Hepatocyte (in vitro differentiated cells): ENCODE results near the gene P3R3URF. TPM values are rescaled to one million over a fixed set of nuclear protein-coding genes. Genes with fewer than 3 reads are reported as not detected.

Experiments used
- DNase-seq: peaks from one replicate; pipeline ENCODE4 v3.0.0-alpha.2; 2016; ENCODE audit warnings: low spot score
- H2AFZ ChIP-seq: fragments of 200-600 bp; sonication (generic); 2 replicates; pipeline ENCODE4 v1.6.0; 2016; ENCODE audit warnings: antibody characterized with exemption, mild to moderate bottlenecking
- H3K27ac ChIP-seq: fragments of 200-600 bp; sonication (generic); 2 replicates; pipeline ENCODE4 v1.5.1; 2016; ENCODE audit warnings: mild to moderate bottlenecking
- H3K27me3 ChIP-seq: fragments of 200-600 bp; sonication (generic); 2 replicates; pipeline ENCODE4 v1.6.1; 2016
- H3K36me3 ChIP-seq: fragments of 200-600 bp; sonication (generic); replicated peaks from 2 replicates; pipeline ENCODE4 v1.5.1; 2016; ENCODE audit warnings: low read depth; ENCODE audit not compliant: insufficient read depth
- H3K4me1 ChIP-seq: fragments of 200-600 bp; sonication (generic); 2 replicates; pipeline ENCODE4 v1.5.1; 2016; ENCODE audit warnings: mild to moderate bottlenecking, moderate library complexity; ENCODE audit not compliant: insufficient read depth
- H3K4me2 ChIP-seq: fragments of 200-600 bp; sonication (generic); 2 replicates; pipeline ENCODE4 v1.6.0; 2016
- H3K4me3 ChIP-seq: fragments of 200-600 bp; sonication (generic); 2 replicates; pipeline ENCODE4 v1.5.1; 2016; ENCODE audit warnings: mild to moderate bottlenecking
- H3K79me2 ChIP-seq: fragments of 200-600 bp; sonication (generic); 2 replicates; pipeline ENCODE4 v1.6.0; 2017; ENCODE audit warnings: mild to moderate bottlenecking
- H3K9me2 ChIP-seq: fragments of 200-600 bp; sonication (generic); replicated peaks from 2 replicates; pipeline ENCODE4 v1.6.0; 2017; ENCODE audit warnings: mild to moderate bottlenecking; ENCODE audit not compliant: insufficient read depth
- H3K9me3 ChIP-seq: fragments of 200-600 bp; sonication (generic); 2 replicates; pipeline ENCODE4 v1.5.1; 2016; ENCODE audit warnings: low read depth, mild to moderate bottlenecking
- H4K20me1 ChIP-seq: fragments of 200-600 bp; sonication (generic); 2 replicates; pipeline ENCODE4 v1.6.0; 2016; ENCODE audit warnings: mild to moderate bottlenecking; ENCODE audit not compliant: insufficient read depth, poor library complexity, severe bottlenecking
- CTCF ChIP-seq: fragments of 200-600 bp; sonication (generic); IDR thresholded peaks from 2 replicates; pipeline ENCODE4 v1.5.1; 2016; ENCODE audit warnings: antibody characterized with exemption, mild to moderate bottlenecking; ENCODE audit not compliant: poor library complexity
- EZH2 ChIP-seq: fragments of 200-600 bp; sonication (generic); IDR thresholded peaks from 2 replicates; pipeline ENCODE4 v1.6.1; 2016; ENCODE audit warnings: antibody characterized with exemption, mild to moderate bottlenecking, borderline replicate concordance
- EZH2phosphoT487 ChIP-seq: fragments of 200-600 bp; sonication (generic); IDR thresholded peaks from one replicate; pipeline ENCODE4 v1.6.1; 2018; ENCODE audit warnings: antibody characterized with exemption, mild to moderate bottlenecking, low read depth, moderate library complexity; ENCODE audit not compliant: unreplicated experiment, severe bottlenecking
- WGBS: methylation state at CpG from one replicate; pipeline ENCODE4 v1.1.6; 2016; ENCODE audit warnings: low lambda C conversion rate; ENCODE audit errors: missing lambda C conversion rate; 5-methylcytosine and 5-hydroxymethylcytosine counted together
- polyA plus RNA-seq: library from polyadenylated mRNA; unstranded; fragments of >200 nt; fragmentation: Nextera tagmentation; extraction: Ambion mirVana; gene quantifications from 2 replicates; pipeline ENCODE4 v1.2.1, GENCODE V29; 2016
- total RNA-seq: library from RNA; depleted of rRNA; stranded (reverse); fragments of >200 nt; gene quantifications from 2 replicates; pipeline ENCODE4 v1.2.3, GENCODE V29; 2014

The P3R3URF gene
- total and polyA plus RNA-seq, 2 experiments from 2014 or later = not detected

- DNase-seq = peak; percentile 14
- H3K4me2 ChIP-seq = no peak overlapping the region
- WGBS = 63% methylated on average over 3 of the region's 3 CpGs
Observed at GRCh38 chr1:46134660-46135331, 41.5 kb downstream of the P3R3URF start.

GRCh38 chr1:46133781-46134350 is 42.4 kb downstream of the P3R3URF start:
- H3K9me3 ChIP-seq = no peaks in the 10 kb centered on the region
- no peaks in the 10 kb centered on the region for H3K9me2 ChIP-seq
- peak overlapping the region; percentile 79 for H3K4me2 ChIP-seq
- peaks cover 25% of the 10 kb centered on the region for H3K79me2 ChIP-seq
- no peaks in the 10 kb centered on the region for H3K4me1 ChIP-seq
- no peak overlapping the region for H3K4me3 ChIP-seq
- no peaks in the 10 kb centered on the region for H4K20me1 ChIP-seq
- 48% methylated on average over 3 of the region's 3 CpGs for WGBS
- peak overlapping the region; percentile 80 for H3K27ac ChIP-seq
- H3K36me3 ChIP-seq = no peaks in the 10 kb centered on the region
- DNase-seq = no peak
- no peak for TF ChIP-seq EZH2
- no peak for TF ChIP-seq EZH2phosphoT487
- no peak for TF ChIP-seq CTCF
- no peaks in the 10 kb centered on the region for H3K27me3 ChIP-seq
- H2AFZ ChIP-seq = peak overlapping the region; percentile 47

More at GRCh38 chr1:46134660-46135331, 41.5 kb downstream of the P3R3URF start:
- Histone ChIP-seq H3K79me2 (peaks cover 16% of the 10 kb centered on the region), H3K27me3 (no peaks in the 10 kb centered on the region), H3K4me1 (no peaks in the 10 kb centered on the region), H3K4me3 (no peak overlapping the region), H4K20me1 (no peaks in the 10 kb centered on the region), H3K27ac (peak overlapping the region; percentile 80), H3K36me3 (no peaks in the 10 kb centered on the region), H3K9me3 (no peaks in the 10 kb centered on the region), H3K9me2 (no peaks in the 10 kb centered on the region), H2AFZ (no peak overlapping the region)
- TF ChIP-seq EZH2phosphoT487 (no peak), CTCF (no peak)

- Histone ChIP-seq H3K27me3 (no peaks in the 10 kb centered on the region), H2AFZ (peak overlapping the region; percentile 47), H4K20me1 (no peaks in the 10 kb centered on the region), H3K9me3 (no peaks in the 10 kb centered on the region), H3K4me1 (no peaks in the 10 kb centered on the region), H3K9me2 (no peaks in the 10 kb centered on the region), H3K27ac (peak overlapping the region; percentile 80), H3K4me3 (peak overlapping the region; percentile 15), H3K4me2 (peak overlapping the region; percentile 79), H3K36me3 (no peaks in the 10 kb centered on the region), H3K79me2 (peaks cover 32% of the 10 kb centered on the region)
- no peak for TF ChIP-seq EZH2
- no peak for TF ChIP-seq CTCF
- TF ChIP-seq EZH2phosphoT487 = no peak
- DNase-seq = no peak
- 3% methylated on average over 21 of the region's 22 CpGs for WGBS
Observed at GRCh38 chr1:46133181-46133658, 43.1 kb downstream of the P3R3URF start.
